CD4-positive, alpha-beta T cell treated with Interleukin-6 for 4 hours (primary cell): ENCODE data around the gene CERS5.
"Not testable (repeated sequence)": the region's sequence is repeated elsewhere in the genome, so short reads cannot be mapped to it uniquely, and the experiment has no call there.

ENCODE experiments used
- DNase-seq: peaks from one replicate; pipeline ENCODE4 v3.0.0-alpha.2; 2020; ENCODE audit warnings: mixed read lengths

CERS5 gene

GRCh38 chr12:50185970-50186663, 18.9 kb upstream of the CERS5 start:
- DNase-seq, result no peak

- DNase-seq, result no peak
Measured at GRCh38 chr12:50185301-50185895, 18.2 kb upstream of the CERS5 start.

GRCh38 chr12:50184261-50184660, 17.1 kb upstream of the CERS5 start:
- no peak for DNase-seq

GRCh38 chr12:50182461-50182860, 15.3 kb upstream of the CERS5 start:
- DNase-seq, result no peak

GRCh38 chr12:50181691-50182090, 14.5 kb upstream of the CERS5 start:
- no peak for DNase-seq

GRCh38 chr12:50175716-50176026, 8.5 kb upstream of the CERS5 start:
- no peak for DNase-seq

GRCh38 chr12:50174971-50175715, 8.0 kb upstream of the CERS5 start:
- peak; percentile 34 for DNase-seq

- no peak for DNase-seq
Measured at GRCh38 chr12:50166799-50167048, 445 bp downstream of the CERS5 start.

- DNase-seq, result no peak
Measured at GRCh38 chr12:50164963-50165362, 2.2 kb downstream of the CERS5 start.

GRCh38 chr12:50162230-50162629, 4.9 kb downstream of the CERS5 start:
- no peak for DNase-seq

GRCh38 chr12:50160643-50161042, 6.5 kb downstream of the CERS5 start:
- DNase-seq, result no peak

- DNase-seq, result no peak
Measured at GRCh38 chr12:50157259-50157658, 9.9 kb downstream of the CERS5 start.

- no peak for DNase-seq
Measured at GRCh38 chr12:50156641-50157040, 10.5 kb downstream of the CERS5 start.

- DNase-seq, result not testable (repeated sequence)
Measured at GRCh38 chr12:50154947-50155346, 12.2 kb downstream of the CERS5 start.

GRCh38 chr12:50151047-50151687, 16.0 kb downstream of the CERS5 start:
- DNase-seq, result no peak

- no peak for DNase-seq
Measured at GRCh38 chr12:50149311-50149710, 17.9 kb downstream of the CERS5 start.

GRCh38 chr12:50148011-50148410, 19.2 kb downstream of the CERS5 start:
- not testable (repeated sequence) for DNase-seq

- no peak for DNase-seq
Measured at GRCh38 chr12:50147281-50147680, 19.9 kb downstream of the CERS5 start.

GRCh38 chr12:50145439-50145838, 21.7 kb downstream of the CERS5 start:
- DNase-seq, result no peak

GRCh38 chr12:50142993-50143392, 24.2 kb downstream of the CERS5 start:
- no peak for DNase-seq

GRCh38 chr12:50132505-50133135, 34.5 kb downstream of the CERS5 start:
- no peak for DNase-seq

GRCh38 chr12:50129290-50129689, 37.9 kb downstream of the CERS5 start:
- DNase-seq, result no peak

- DNase-seq, result no peak
Measured at GRCh38 chr12:50127546-50127945, 39.6 kb downstream of the CERS5 start.

- no peak for DNase-seq
Measured at GRCh38 chr12:50123203-50123602, 44.0 kb downstream of the CERS5 start.
